Urothelium cell line (cell line): ENCODE data around the gene OASL.
"Not testable (repeated sequence)": the region's sequence is repeated elsewhere in the genome, so short reads cannot be mapped to it uniquely, and the experiment has no call there.

ENCODE experiments used
- DNase-seq: peaks from one replicate; pipeline ENCODE4 v3.0.0; 2011; ENCODE audit warnings: low spot score, mixed read lengths
- FAIRE-seq: peaks from 2 replicates; lab custom pipeline; 2011; peaks lifted over from hg19 to GRCh38; lab: Jason Lieb, UNC

Gene OASL

GRCh38 chr12:121060149-121061001 lies 21.3 kb upstream of the OASL start:
- no peak for FAIRE-seq
- peak; percentile 55 for DNase-seq

GRCh38 chr12:121059031-121059898 lies 20.2 kb upstream of the OASL start:
- DNase-seq (no peak), FAIRE-seq (no peak)

GRCh38 chr12:121057794-121058193 lies 18.7 kb upstream of the OASL start:
- FAIRE-seq (no peak), DNase-seq (no peak)

GRCh38 chr12:121053706-121054105 lies 14.7 kb upstream of the OASL start:
- FAIRE-seq: no peak
- DNase-seq: no peak

GRCh38 chr12:121050725-121051124 lies 11.7 kb upstream of the OASL start:
- DNase-seq: no peak

GRCh38 chr12:121048442-121048841 lies 9.4 kb upstream of the OASL start:
- DNase-seq (no peak), FAIRE-seq (no peak)

More at GRCh38 chr12:121050725-121051124, 11.7 kb upstream of the OASL start:
- no peak for FAIRE-seq

- not testable (repeated sequence) for DNase-seq, FAIRE-seq
These were observed 8.4 kb upstream of the OASL start for GRCh38 chr12:121047400-121047799.

GRCh38 chr12:121043067-121043466 lies 4.0 kb upstream of the OASL start:
- DNase-seq (no peak), FAIRE-seq (no peak)

GRCh38 chr12:121036810-121037326 lies 2.2 kb downstream of the OASL start:
- no peak for FAIRE-seq
- peak; percentile 69 for DNase-seq

GRCh38 chr12:121034616-121035305 lies 4.3 kb downstream of the OASL start:
- FAIRE-seq (no peak), DNase-seq (no peak)

- FAIRE-seq (no peak), DNase-seq (peak; percentile 64)
These were observed 5.3 kb downstream of the OASL start for GRCh38 chr12:121033625-121034349.

- DNase-seq (no peak), FAIRE-seq (no peak)
These were observed 8.4 kb downstream of the OASL start for GRCh38 chr12:121030576-121031212.

GRCh38 chr12:121026274-121027045 lies 12.6 kb downstream of the OASL start:
- FAIRE-seq: no peak
- DNase-seq: no peak

GRCh38 chr12:121025442-121026226 lies 13.4 kb downstream of the OASL start:
- DNase-seq: no peak
- FAIRE-seq: no peak

GRCh38 chr12:121023799-121024198 lies 15.2 kb downstream of the OASL start:
- no peak for FAIRE-seq
- DNase-seq: no peak

GRCh38 chr12:121022713-121023112 lies 16.3 kb downstream of the OASL start:
- no peak for DNase-seq
- no peak for FAIRE-seq

GRCh38 chr12:121021754-121022153 lies 17.3 kb downstream of the OASL start:
- no peak for DNase-seq
- FAIRE-seq: no peak
